WERI-Rb-1 (cell line): Measurements from ENCODE around the gene TMC7.

ENCODE experiments used
- DNase-seq: peaks from one replicate; pipeline ENCODE4 v3.0.0-alpha.2; 2020
- H3K27ac ChIP-seq: fragments of 250-450 bp; sonication (Bioruptor Pico); 2 replicates; pipeline ENCODE4 v1.5.1; 2020; ENCODE audit warnings: mild to moderate bottlenecking, moderate library complexity
- H3K27me3 ChIP-seq: fragments of 250-450 bp; sonication (Bioruptor Pico); 2 replicates; pipeline ENCODE4 v1.5.1; 2021; ENCODE audit warnings: mild to moderate bottlenecking, low read depth, moderate library complexity; ENCODE audit not compliant: insufficient read depth, severe bottlenecking
- H3K36me3 ChIP-seq: fragments of 250-450 bp; sonication (Bioruptor Pico); 2 replicates; pipeline ENCODE4 v1.5.1; 2020; ENCODE audit warnings: mild to moderate bottlenecking, moderate library complexity
- H3K4me3 ChIP-seq: 2 replicates; pipeline ENCODE4 v1.5.1; 2011; ENCODE audit warnings: low read depth, mild to moderate bottlenecking, control low read depth, low read length
- H3K9me3 ChIP-seq: fragments of 250-450 bp; sonication (Bioruptor Pico); 2 replicates; pipeline ENCODE4 v1.5.1; 2021; ENCODE audit warnings: mild to moderate bottlenecking, moderate library complexity; ENCODE audit not compliant: severe bottlenecking
- CTCF ChIP-seq: IDR thresholded peaks from 2 replicates; pipeline ENCODE4 v1.5.1; 2011; ENCODE audit warnings: low read depth, mild to moderate bottlenecking, control low read depth, inconsistent platforms, low read length

The TMC7 gene

GRCh38 chr16:19021747-19022146, 38.0 kb downstream of the TMC7 start:
- DNase-seq, result no peak
- no peak for TF ChIP-seq CTCF
- Histone ChIP-seq H3K36me3 (peaks cover 21% of the 10 kb centered on the region), H3K27ac (no peak overlapping the region), H3K4me3 (no peak overlapping the region), H3K27me3 (no peaks in the 10 kb centered on the region), H3K9me3 (no peaks in the 10 kb centered on the region)

- no peak for DNase-seq
- H3K4me3 ChIP-seq, result no peak overlapping the region
- H3K27me3 ChIP-seq, result no peaks in the 10 kb centered on the region
- no peak overlapping the region for H3K27ac ChIP-seq
- no peak for TF ChIP-seq CTCF
- H3K36me3 ChIP-seq, result peaks cover 5% of the 10 kb centered on the region; the same call in 1 of the 2 replicates
- no peaks in the 10 kb centered on the region for H3K9me3 ChIP-seq
Measured at GRCh38 chr16:19027416-19027815, 43.7 kb downstream of the TMC7 start.

- DNase-seq, result no peak
- no peaks in the 10 kb centered on the region for H3K9me3 ChIP-seq
- no peak overlapping the region for H3K27ac ChIP-seq
Measured at GRCh38 chr16:19029980-19030379, 46.2 kb downstream of the TMC7 start.

GRCh38 chr16:19031738-19032137, 48.0 kb downstream of the TMC7 start:
- Histone ChIP-seq H3K9me3 (no peaks in the 10 kb centered on the region), H3K36me3 (no peaks in the 10 kb centered on the region; the same call in 1 of the 2 replicates), H3K27ac (no peak overlapping the region), H3K27me3 (no peaks in the 10 kb centered on the region), H3K4me3 (no peak overlapping the region)
- DNase-seq, result no peak
- no peak for TF ChIP-seq CTCF

More at GRCh38 chr16:19029980-19030379, 46.2 kb downstream of the TMC7 start:
- Histone ChIP-seq H3K4me3 (no peak overlapping the region), H3K27me3 (no peaks in the 10 kb centered on the region), H3K36me3 (no peaks in the 10 kb centered on the region; the same call in 1 of the 2 replicates)
- TF ChIP-seq CTCF, result no peak

GRCh38 chr16:19033761-19034160, 50.0 kb downstream of the TMC7 start:
- Histone ChIP-seq H3K27ac (no peak overlapping the region), H3K4me3 (no peak overlapping the region), H3K27me3 (no peaks in the 10 kb centered on the region), H3K36me3 (no peaks in the 10 kb centered on the region; the same call in 1 of the 2 replicates), H3K9me3 (no peaks in the 10 kb centered on the region)
- no peak for DNase-seq
- no peak for TF ChIP-seq CTCF

- no peaks in the 10 kb centered on the region; the same call in none of the 2 replicates for H3K36me3 ChIP-seq
- DNase-seq, result no peak
- no peak for TF ChIP-seq CTCF
- H3K27me3 ChIP-seq, result no peaks in the 10 kb centered on the region
- H3K27ac ChIP-seq, result no peak overlapping the region
- no peak overlapping the region for H3K4me3 ChIP-seq
- no peaks in the 10 kb centered on the region for H3K9me3 ChIP-seq
Measured at GRCh38 chr16:19040400-19040799, 56.7 kb downstream of the TMC7 start.
